Right hindlimb (tissue), 1 donor: ENCODE measurements around the gene RALGPS1.

Experiments
- DNase-seq: peaks from one replicate; pipeline ENCODE4 v3.0.0-alpha.2; 2018

Gene RALGPS1

DNA sequence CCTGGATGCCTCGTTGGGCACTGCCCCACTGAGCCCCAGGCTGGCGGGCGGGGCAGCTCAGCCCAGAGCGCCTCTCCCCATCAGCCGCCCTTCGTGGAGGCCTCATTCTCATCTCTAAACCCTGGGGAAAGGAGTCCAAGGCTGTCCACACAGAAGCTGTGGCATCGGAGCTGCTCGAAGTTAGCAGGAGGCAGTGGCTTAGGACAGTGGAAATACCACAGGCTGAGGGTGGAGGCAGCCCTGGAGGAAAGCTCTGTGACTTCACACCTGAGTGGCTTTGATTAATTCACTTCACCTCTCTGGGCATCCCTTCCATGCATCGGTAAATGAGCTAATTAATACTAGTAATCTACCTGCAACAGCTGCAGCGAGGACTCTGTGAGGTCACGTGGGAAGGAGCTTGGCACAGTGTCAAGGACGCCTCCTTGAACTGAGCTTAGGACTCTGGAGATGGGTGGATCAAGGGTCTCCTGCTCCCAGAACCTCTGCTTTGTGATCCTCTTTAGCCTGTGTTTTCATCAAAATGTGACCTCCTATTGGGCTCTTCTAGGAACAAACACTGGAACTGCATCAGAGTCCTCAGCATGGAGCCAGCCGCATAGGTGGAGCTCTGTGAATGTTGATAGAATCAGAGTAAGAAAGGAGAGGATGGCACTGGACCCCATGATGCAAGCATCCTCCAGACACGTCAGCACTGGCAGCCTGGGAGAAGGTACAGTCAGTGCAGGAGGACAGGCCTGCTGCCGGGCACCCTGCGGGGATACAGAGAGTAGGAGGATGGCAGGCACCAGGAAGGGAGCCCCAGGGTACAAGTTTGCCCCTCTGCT is 208.7 kb downstream of the RALGPS1 start:
- DNase-seq, result peak; percentile 53

GRCh38 chr9:127124111-127124531 is 209.5 kb downstream of the RALGPS1 start:
- DNase-seq, result no peak

DNA sequence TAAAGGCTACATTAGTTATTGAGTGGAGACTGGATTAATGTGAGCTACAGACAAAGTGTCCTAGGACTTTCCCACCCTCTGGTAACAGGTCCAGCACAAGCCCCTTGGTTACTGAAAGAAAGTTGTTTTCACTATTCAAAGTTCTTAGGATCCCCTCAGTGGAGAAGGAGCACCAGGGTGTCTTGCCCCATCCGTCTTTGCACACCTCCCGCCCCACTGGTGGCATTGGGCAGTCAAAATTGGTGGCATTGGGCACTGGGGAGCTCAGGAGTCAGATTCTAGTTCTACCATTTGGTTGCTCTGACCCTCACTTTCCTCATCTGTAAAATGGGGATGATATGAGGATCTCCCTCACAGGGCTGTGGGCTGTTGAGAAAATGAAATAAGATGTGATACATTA is 210.2 kb downstream of the RALGPS1 start:
- no peak for DNase-seq

GRCh38 chr9:127126971-127127370 is 212.4 kb downstream of the RALGPS1 start:
- no peak for DNase-seq

- DNase-seq, result peak; percentile 81
These were observed 213.9 kb downstream of the RALGPS1 start for GRCh38 chr9:127128341-127129072.

DNA sequence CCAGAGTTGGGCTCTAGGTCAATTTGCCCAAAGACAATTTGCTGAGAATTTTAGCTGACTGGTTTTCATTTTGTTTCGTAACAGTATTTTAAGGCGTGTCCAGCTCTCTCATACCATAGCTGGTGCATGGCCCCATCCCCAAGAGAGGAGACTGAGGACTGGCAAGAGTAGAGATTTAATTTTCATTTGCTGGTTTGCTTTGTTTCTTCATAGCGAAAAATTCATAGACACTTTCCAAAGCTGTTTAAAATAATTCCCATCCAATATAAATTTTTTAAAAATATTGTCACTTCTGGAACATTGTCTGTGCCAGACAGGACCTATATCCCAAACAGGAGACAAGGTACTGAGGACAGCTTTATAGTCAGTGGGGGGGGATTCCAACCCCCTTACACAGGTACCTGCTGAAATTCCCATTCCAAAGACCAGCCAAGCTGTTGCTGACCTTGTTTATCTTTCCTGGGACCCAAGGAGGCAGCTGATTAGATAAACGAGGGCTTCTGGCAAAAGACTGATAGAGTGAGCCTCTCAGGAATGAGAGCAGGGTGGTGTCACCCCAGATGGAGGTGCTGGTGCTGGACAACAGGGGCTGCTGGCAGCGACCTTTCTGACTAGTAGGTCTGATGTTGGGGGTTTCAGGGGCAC is 214.6 kb downstream of the RALGPS1 start:
- DNase-seq, result no peak

DNA sequence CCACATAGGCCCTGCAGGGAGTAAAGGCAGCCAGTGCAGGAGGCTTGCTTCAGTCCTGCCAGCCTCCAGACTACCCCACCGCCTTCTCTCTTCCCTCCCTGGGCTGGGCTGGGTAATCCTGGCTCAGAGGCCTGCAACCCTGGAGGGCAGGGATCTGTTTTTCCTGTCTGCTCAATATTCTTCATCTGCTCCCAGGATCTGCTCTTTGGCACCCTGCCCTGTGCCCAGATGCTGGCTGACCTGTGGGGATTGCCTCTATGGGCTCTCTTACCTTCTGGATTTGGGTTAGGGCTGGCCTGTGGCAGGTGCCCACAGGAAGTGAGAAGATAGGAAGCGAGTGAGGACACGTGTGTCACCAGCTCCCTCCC is 215.1 kb downstream of the RALGPS1 start:
- DNase-seq, result no peak

- DNase-seq, result no peak
These were observed 215.7 kb downstream of the RALGPS1 start for GRCh38 chr9:127130235-127130634.

- peak; percentile 78 for DNase-seq
These were observed 216.3 kb downstream of the RALGPS1 start for GRCh38 chr9:127130661-127131538.

- peak; percentile 13 for DNase-seq
These were observed 217.3 kb downstream of the RALGPS1 start for GRCh38 chr9:127131871-127132270.

DNA sequence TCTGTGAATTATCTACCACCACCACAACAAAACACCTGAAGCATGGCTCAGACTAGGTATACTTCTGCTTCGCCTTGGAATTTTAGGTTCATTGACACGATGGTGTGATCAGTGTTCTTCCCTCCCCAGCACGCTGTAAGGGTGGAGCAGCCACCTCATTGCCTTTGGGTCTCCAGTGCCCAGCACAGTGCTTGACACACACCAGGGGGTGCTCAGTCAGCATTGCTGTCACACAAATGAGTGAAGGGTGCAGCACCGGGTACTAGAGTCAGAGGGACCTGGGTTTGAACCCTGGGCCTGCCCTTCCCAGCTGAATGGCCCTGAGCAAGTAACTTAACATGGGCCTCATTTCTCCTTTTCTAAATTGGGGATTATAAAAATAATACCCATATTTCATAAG is 217.8 kb downstream of the RALGPS1 start:
- DNase-seq, result peak; percentile 14

DNA sequence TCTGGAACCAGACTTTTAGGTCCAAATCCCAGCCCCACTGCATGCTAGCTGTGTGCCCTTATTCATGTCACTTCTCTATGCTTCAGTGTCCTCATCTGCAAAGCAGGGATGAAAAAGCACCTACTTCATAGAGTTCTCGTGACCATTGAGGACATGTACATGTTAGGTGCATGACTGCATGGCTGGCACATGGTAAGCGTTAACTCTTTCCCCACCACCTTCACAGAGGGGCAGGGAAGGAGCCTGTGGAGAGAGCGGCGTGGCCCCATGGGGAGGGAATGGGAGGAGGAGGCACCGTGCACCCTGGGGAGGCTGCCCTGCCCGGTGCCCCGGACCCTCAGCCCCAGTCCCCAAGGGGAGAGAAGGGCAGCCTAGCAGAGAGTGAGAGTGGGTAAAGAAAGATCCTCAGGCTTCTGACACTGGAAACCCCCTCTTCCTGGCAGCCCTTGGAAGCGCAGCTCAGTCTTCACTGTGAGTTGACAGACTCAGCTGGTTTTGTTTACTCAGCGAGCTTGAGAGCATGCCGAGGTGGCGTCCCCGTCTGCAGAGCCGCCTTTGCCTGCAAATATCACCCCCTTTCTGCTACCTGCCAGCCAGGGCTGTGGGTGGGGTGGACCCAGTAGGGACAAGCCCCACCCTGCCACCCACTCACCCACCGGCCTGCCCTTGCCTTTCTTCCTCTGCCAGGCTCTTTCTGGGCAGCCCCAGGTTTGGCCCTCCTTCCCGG is 218.5 kb downstream of the RALGPS1 start:
- peak; percentile 56 for DNase-seq

- DNase-seq, result peak; percentile 89
These were observed 219.2 kb downstream of the RALGPS1 start for GRCh38 chr9:127133739-127134167.

DNA sequence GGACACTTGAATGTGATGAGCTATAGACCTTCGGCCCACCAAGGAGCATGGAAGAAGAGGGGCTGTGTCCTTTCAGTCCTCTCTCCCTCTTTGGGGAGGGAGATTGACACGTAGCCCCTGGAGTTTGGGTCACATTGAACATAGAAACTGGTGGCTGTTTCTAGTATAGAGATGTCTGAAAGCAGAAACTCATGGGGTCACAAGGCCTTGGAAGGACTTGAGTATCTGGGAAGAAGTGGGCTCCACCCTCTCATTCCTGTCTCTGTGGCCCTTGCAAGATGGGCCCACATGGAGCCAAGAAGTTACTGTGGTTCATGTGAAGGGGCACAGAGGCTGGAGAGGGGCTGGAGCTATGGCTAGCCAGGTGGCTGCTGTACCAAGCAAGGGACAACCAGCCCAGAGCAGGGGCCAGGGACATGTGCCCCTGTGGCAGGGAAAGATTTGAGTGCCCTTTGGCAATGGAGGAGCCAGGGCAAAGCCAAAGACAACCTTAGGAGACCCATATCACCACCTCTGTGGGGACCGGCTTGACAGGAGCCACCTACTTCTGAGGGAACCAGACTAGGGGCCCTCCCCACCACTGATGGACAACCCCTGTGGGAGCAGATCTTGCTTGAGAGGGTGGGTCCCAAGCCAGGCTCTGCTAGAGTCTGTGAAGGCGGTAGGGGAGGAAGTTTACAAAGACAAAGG is 220.6 kb downstream of the RALGPS1 start:
- DNase-seq, result peak; percentile 14

- peak; percentile 7 for DNase-seq
These were observed 221.7 kb downstream of the RALGPS1 start for GRCh38 chr9:127136081-127136879.

- peak; percentile 11 for DNase-seq
These were observed 222.5 kb downstream of the RALGPS1 start for GRCh38 chr9:127136880-127137639.

- peak; percentile 14 for DNase-seq
These were observed 223.2 kb downstream of the RALGPS1 start for GRCh38 chr9:127137640-127138360.

DNA sequence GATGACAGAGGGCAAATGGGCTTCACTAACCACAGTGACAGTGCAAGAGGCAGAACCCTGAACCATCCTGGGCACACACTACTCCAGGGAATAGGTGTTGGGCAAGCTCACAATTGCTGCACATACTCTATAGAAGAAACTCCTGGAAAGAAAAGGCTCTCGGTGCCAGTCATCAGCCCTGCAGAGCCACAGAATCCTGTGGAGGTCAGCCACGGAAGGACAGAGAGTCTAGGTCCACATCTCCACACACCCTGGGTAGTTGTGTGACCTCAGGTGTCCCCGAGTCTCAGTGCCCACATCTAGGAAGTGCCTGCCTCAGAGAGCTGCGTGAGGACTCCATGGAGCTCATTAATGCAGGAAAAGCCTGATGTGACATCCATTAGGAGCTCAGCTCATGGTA is 223.9 kb downstream of the RALGPS1 start:
- DNase-seq, result no peak
